ENCODE measurements around the gene CAMK2B. TPM values are rescaled to one million over a fixed set of nuclear protein-coding genes. Genes with fewer than 3 reads are reported as not detected.

CAMK2B gene
- total RNA-seq, 1 donor from 2014 or later: 0.09 TPM

DNA sequence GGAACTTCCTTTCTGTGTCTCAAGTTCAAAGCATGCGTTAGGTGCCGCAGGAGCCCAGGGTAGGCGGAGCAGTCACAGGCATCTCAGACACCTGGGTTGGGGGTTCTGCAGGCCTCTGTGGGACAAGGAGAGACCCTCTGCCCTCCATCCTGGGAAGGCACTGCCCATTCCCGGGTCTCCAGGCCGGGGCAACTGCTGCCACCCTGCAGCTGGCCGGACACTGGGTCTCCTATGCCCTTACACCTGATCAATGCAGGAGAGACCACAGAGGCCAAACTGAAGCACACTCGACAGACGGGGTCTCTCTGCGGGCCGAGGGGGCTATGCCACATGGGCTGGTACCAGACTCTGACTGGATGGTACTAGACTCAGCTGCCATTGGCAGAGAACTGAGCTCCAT lies 87.7 kb downstream of the CAMK2B start:
- Histone ChIP-seq H4K20me1 (ENCODE audit: low read depth) (no peaks in the 10 kb centered on the region), H3K36me3 (no peaks in the 10 kb centered on the region), H3K27me3 (no peaks in the 10 kb centered on the region), H3K79me2 (ENCODE audit: low read depth) (no peaks in the 10 kb centered on the region), H3K9me3 (ENCODE audit: low read depth) (no peaks in the 10 kb centered on the region), H3K27ac (no peak overlapping the region), H3K4me2 (no peak overlapping the region), H3K9ac (no peak overlapping the region), H3F3A (ENCODE audit: low read depth) (no peaks in the 10 kb centered on the region), H2AFZ (replicated peaks) (no peak overlapping the region), H3K4me1 (peaks cover 11% of the 10 kb centered on the region), H3K4me3 (no peak overlapping the region)
- no peak for TF ChIP-seq CTCF (IDR thresholded peaks at IDR 0.05)
- no peak for TF ChIP-seq EZH2 (IDR thresholded peaks at IDR 0.05)
- TF ChIP-seq EZH2phosphoT487 (IDR thresholded peaks at IDR 0.05): no peak
- no peaks in the 10 kb centered on the region for H3K9me3 Mint-ChIP-seq
- H3K4me3 Mint-ChIP-seq: no peak overlapping the region
- peaks cover 17% of the 10 kb centered on the region for H3K4me1 Mint-ChIP-seq
- no peak overlapping the region for H3K27ac Mint-ChIP-seq
- no peak for DNase-seq (ENCODE audit: low spot score)
- peaks cover 2% of the 10 kb centered on the region for H3K27me3 Mint-ChIP-seq (ENCODE audit: insufficient read depth, low read depth)
- H3K36me3 Mint-ChIP-seq: no peaks in the 10 kb centered on the region

- Histone ChIP-seq H3K4me2 (peak overlapping the region; percentile 6), H2AFZ (replicated peaks) (peak overlapping the region; percentile 84), H3F3A (ENCODE audit: low read depth) (no peaks in the 10 kb centered on the region), H3K4me1 (peaks cover 11% of the 10 kb centered on the region), H3K27me3 (no peaks in the 10 kb centered on the region), H3K79me2 (ENCODE audit: low read depth) (no peaks in the 10 kb centered on the region), H3K27ac (no peak overlapping the region), H3K36me3 (no peaks in the 10 kb centered on the region), H3K9ac (no peak overlapping the region), H3K9me3 (ENCODE audit: low read depth) (no peaks in the 10 kb centered on the region), H4K20me1 (ENCODE audit: low read depth) (no peaks in the 10 kb centered on the region), H3K4me3 (no peak overlapping the region)
- peak; percentile 66 for DNase-seq (ENCODE audit: low spot score)
- H3K9me3 Mint-ChIP-seq: no peaks in the 10 kb centered on the region
- peaks cover 2% of the 10 kb centered on the region for H3K27me3 Mint-ChIP-seq (ENCODE audit: insufficient read depth, low read depth)
- TF ChIP-seq CTCF (IDR thresholded peaks at IDR 0.05) (peak; percentile 42), EZH2 (IDR thresholded peaks at IDR 0.05) (no peak), EZH2phosphoT487 (IDR thresholded peaks at IDR 0.05) (no peak)
- peak overlapping the region; percentile 90 for H3K27ac Mint-ChIP-seq
- H3K4me3 Mint-ChIP-seq: peak overlapping the region; percentile 18
- H3K4me1 Mint-ChIP-seq: peaks cover 17% of the 10 kb centered on the region
- H3K36me3 Mint-ChIP-seq: no peaks in the 10 kb centered on the region
These were observed 89.1 kb downstream of the CAMK2B start for GRCh38 chr7:44236333-44236728.

- no peak for DNase-seq (ENCODE audit: low spot score)
- Mint-ChIP-seq H3K27me3 (ENCODE audit: insufficient read depth, low read depth) (peaks cover 2% of the 10 kb centered on the region), H3K36me3 (no peaks in the 10 kb centered on the region), H3K9me3 (no peaks in the 10 kb centered on the region), H3K4me1 (peaks cover 17% of the 10 kb centered on the region), H3K4me3 (peak overlapping the region; percentile 18), H3K27ac (no peak overlapping the region)
- no peak overlapping the region for H3K4me3 ChIP-seq
- no peak for TF ChIP-seq EZH2 (IDR thresholded peaks at IDR 0.05)
- TF ChIP-seq EZH2phosphoT487 (IDR thresholded peaks at IDR 0.05): no peak
- TF ChIP-seq CTCF (IDR thresholded peaks at IDR 0.05): no peak
- H4K20me1 ChIP-seq (ENCODE audit: low read depth): no peaks in the 10 kb centered on the region
- H2AFZ ChIP-seq (replicated peaks): peak overlapping the region; percentile 84
- no peak overlapping the region for H3K27ac ChIP-seq
- H3K4me1 ChIP-seq: peaks cover 11% of the 10 kb centered on the region
- H3K79me2 ChIP-seq (ENCODE audit: low read depth): no peaks in the 10 kb centered on the region
- no peaks in the 10 kb centered on the region for H3F3A ChIP-seq (ENCODE audit: low read depth)
- no peaks in the 10 kb centered on the region for H3K27me3 ChIP-seq
- peak overlapping the region; percentile 6 for H3K4me2 ChIP-seq
- no peaks in the 10 kb centered on the region for H3K36me3 ChIP-seq
- no peaks in the 10 kb centered on the region for H3K9me3 ChIP-seq (ENCODE audit: low read depth)
- no peak overlapping the region for H3K9ac ChIP-seq
These were observed 89.6 kb downstream of the CAMK2B start for GRCh38 chr7:44235582-44236332.
